Keratinocyte (primary cell): ENCODE data around the gene CCDC85C. TPM values are rescaled to one million over a fixed set of nuclear protein-coding genes. Genes with fewer than 3 reads are reported as not detected.

Experiments used
- DNase-seq: peaks from one replicate; pipeline ENCODE4 v3.0.0-alpha.2; 2011; ENCODE audit warnings: low read depth, missing footprints, low spot score
- FAIRE-seq: peaks from 2 replicates; lab custom pipeline; 2011; peaks lifted over from hg19 to GRCh38; lab: Jason Lieb, UNC
- H2AFZ ChIP-seq: 2 replicates; pipeline ENCODE4 v1.6.0; 2012; ENCODE audit warnings: low read length, control low read depth, inconsistent platforms; ENCODE audit not compliant: control insufficient read depth
- H3K27ac ChIP-seq: 2 replicates; pipeline ENCODE4 v1.5.1; 2011; ENCODE audit warnings: low read length; ENCODE audit not compliant: control insufficient read depth, insufficient read depth
- H3K27me3 ChIP-seq: 3 replicates; pipeline ENCODE4 v1.6.0; 2011; ENCODE audit warnings: low read length; ENCODE audit not compliant: control insufficient read depth, insufficient read depth; ENCODE audit errors: extremely low read depth
- H3K36me3 ChIP-seq, 2 experiments: 2 replicates in 1 of 2; 3 replicates in 1 of 2; pipeline ENCODE4 v1.5.1; 2011; ENCODE audit warnings: low read length in 2 of 2, mild to moderate bottlenecking in 1 of 2; ENCODE audit not compliant: control insufficient read depth in 2 of 2, insufficient read depth in 2 of 2; ENCODE audit errors: extremely low read depth in 1 of 2
- H3K4me1 ChIP-seq: 3 replicates; pipeline ENCODE4 v1.5.1; 2011; ENCODE audit warnings: low read length; ENCODE audit not compliant: control insufficient read depth, insufficient read depth; ENCODE audit errors: extremely low read depth
- H3K4me2 ChIP-seq: 3 replicates; pipeline ENCODE4 v1.6.0; 2011; ENCODE audit warnings: low read depth, low read length; ENCODE audit not compliant: control insufficient read depth, insufficient read depth; ENCODE audit errors: extremely low read depth
- H3K4me3 ChIP-seq, 3 experiments: fragments of 200-600 bp in 1 of 3; sonication (generic) in 1 of 3; 2 replicates in 2 of 3; 3 replicates in 1 of 3; pipeline ENCODE4 v1.5.1; 2011 to 2016; ENCODE audit warnings: low read length in 3 of 3, mild to moderate bottlenecking in 3 of 3, control low read depth in 2 of 3, inconsistent platforms in 1 of 3, low read depth in 1 of 3, mixed read lengths in 1 of 3, mixed run types in 1 of 3, moderate library complexity in 1 of 3; ENCODE audit not compliant: control insufficient read depth in 2 of 3, insufficient read depth in 2 of 3; ENCODE audit errors: extremely low read depth in 1 of 3
- H3K79me2 ChIP-seq: 2 replicates; pipeline ENCODE4 v1.6.0; 2012; ENCODE audit warnings: low read length; ENCODE audit not compliant: control insufficient read depth, insufficient read depth
- H3K9ac ChIP-seq: 3 replicates; pipeline ENCODE4 v1.6.0; 2011; ENCODE audit warnings: low read length; ENCODE audit not compliant: control insufficient read depth, insufficient read depth; ENCODE audit errors: extremely low read depth
- H3K9me1 ChIP-seq: 3 replicates; pipeline ENCODE4 v1.6.0; 2011; ENCODE audit warnings: low read length; ENCODE audit not compliant: control insufficient read depth, insufficient read depth; ENCODE audit errors: extremely low read depth
- H3K9me3 ChIP-seq: 2 replicates; pipeline ENCODE4 v1.5.1; 2012; ENCODE audit warnings: low read depth, low read length; ENCODE audit not compliant: control insufficient read depth
- H4K20me1 ChIP-seq: 3 replicates; pipeline ENCODE4 v1.6.0; 2011; ENCODE audit warnings: low read length; ENCODE audit not compliant: control insufficient read depth, insufficient read depth; ENCODE audit errors: extremely low read depth
- CTCF ChIP-seq, 3 experiments: IDR thresholded peaks in 1 of 3; conservative IDR thresholded peaks in 1 of 3; optimal IDR thresholded peaks in 1 of 3; 2 replicates in 2 of 3; 3 replicates in 1 of 3; pipeline versions ENCODE3 to v1.5.1; 2011; ENCODE audit warnings: low read length in 3 of 3, mild to moderate bottlenecking in 3 of 3, moderate library complexity in 2 of 3, control low read depth in 1 of 3, inconsistent platforms in 1 of 3; ENCODE audit not compliant: insufficient read depth in 2 of 3; ENCODE audit errors: extremely low read depth in 1 of 3
- EZH2 ChIP-seq: IDR thresholded peaks from one replicate; pipeline ENCODE4 v1.6.1; 2012; ENCODE audit warnings: inconsistent platforms, mild to moderate bottlenecking, low read length, moderate library complexity
- dilution Hi-C: fragments of 300-500 bp; cut with MboI; formaldehyde crosslinking; loops from one replicate; pipeline ENCODE4 v1.7.0; 2020; ENCODE audit warnings: low sequenced_read_pairs; ENCODE audit not compliant: extremely low pct_ligation_motif_present
- polyA plus RNA-seq, 5 experiments: library from polyadenylated mRNA; depleted of rRNA in 3 of 5; stranded (reverse) in 3 of 5; stranded (forward) in 1 of 5; unstranded in 1 of 5; fragments of >200 nt; gene quantifications; 1 replicate in 1 of 5; 2 replicates in 3 of 5; 3 replicates in 1 of 5; pipeline versions ENCODE4 v1.2.1 to v1.2.3, GENCODE V29; 2011 to 2012; ENCODE audit warnings: missing spikeins in 2 of 5, low read depth in 1 of 5, low replicate concordance in 1 of 5

Gene CCDC85C
- polyA plus RNA-seq, 1 donor (not counting 4 experiments of a cell fraction or from before 2014, with no cell fraction given): 13.2 TPM

- peak overlapping the region; percentile 90 for H2AFZ ChIP-seq
- H3K9me1 ChIP-seq: no peaks in the 10 kb centered on the region
- FAIRE-seq (no peak), DNase-seq (no peak)
- H4K20me1 ChIP-seq: peaks cover 21% of the 10 kb centered on the region
- dilution Hi-C loops: no loop called here
- peak overlapping the region; percentile 93 for H3K4me2 ChIP-seq
- peak overlapping the region; percentile 96 for H3K27ac ChIP-seq
- H3K79me2 ChIP-seq: peaks cover 91% of the 10 kb centered on the region
- H3K4me1 ChIP-seq: peaks cover 34% of the 10 kb centered on the region
- H3K9ac ChIP-seq: peak overlapping the region; percentile 97
- H3K9me3 ChIP-seq: no peaks in the 10 kb centered on the region
- H3K4me3 ChIP-seq: peak overlapping the region; percentile 79 to 91 (median 84)
- H3K27me3 ChIP-seq: no peaks in the 10 kb centered on the region
- H3K36me3 ChIP-seq: peaks cover 0 to 3% of the 10 kb centered on the region in 2 experiments
- TF ChIP-seq CTCF (optimal IDR thresholded peaks at IDR 0.05 in 1 of 3, IDR thresholded peaks at IDR 0.05 in 1 of 3, conservative IDR thresholded peaks at IDR 0.05 in 1 of 3; ENCODE audit: extremely low read depth in 1 of 3, insufficient read depth in 2 of 3, low read length in 3 of 3) (no peak), EZH2 (no peak)
Measured at GRCh38 chr14:99481745-99482099, 122.3 kb downstream of the CCDC85C start.

- peak; percentile 69 for FAIRE-seq
- no peak for TF ChIP-seq EZH2
- TF ChIP-seq CTCF (optimal IDR thresholded peaks at IDR 0.05 in 1 of 3, IDR thresholded peaks at IDR 0.05 in 1 of 3, conservative IDR thresholded peaks at IDR 0.05 in 1 of 3; ENCODE audit: extremely low read depth in 1 of 3, insufficient read depth in 2 of 3, low read length in 3 of 3): no peak
- Histone ChIP-seq H3K27ac (peak within 1 kb of the TSS; percentile 96), H3K4me2 (peak within 1 kb of the TSS; percentile 93), H3K9me3 (no peaks in the 10 kb centered on the region), H3K36me3 (peaks cover 0 to 3% of the 10 kb centered on the region in 2 experiments), H3K9me1 (no peaks in the 10 kb centered on the region), H3K27me3 (no peaks in the 10 kb centered on the region), H3K9ac (peak within 1 kb of the TSS; percentile 97), H3K79me2 (peaks cover 91% of the 10 kb centered on the region), H4K20me1 (peaks cover 21% of the 10 kb centered on the region), H3K4me3 (peak within 1 kb of the TSS; percentile 79 to 91 (median 84)), H3K4me1 (peaks cover 34% of the 10 kb centered on the region), H2AFZ (peak within 1 kb of the TSS; percentile 90)
- dilution Hi-C loops: no loop called here
- peak; percentile 99 for DNase-seq
Measured at GRCh38 chr14:99480917-99481744, 122.9 kb downstream of the CCDC85C start, which contains the start of gene CCNK. Gene CCNK (plus strand): TSS chr14:99481409. CDS start chr14:99492678, 11,269 bp downstream.
